ENCODE data around the gene USP25. TPM values are rescaled to one million over a fixed set of nuclear protein-coding genes. Genes with fewer than 3 reads are reported as not detected.

USP25 gene
- total RNA-seq, 1 donor from 2014 or later, result 48.4 TPM

DNA sequence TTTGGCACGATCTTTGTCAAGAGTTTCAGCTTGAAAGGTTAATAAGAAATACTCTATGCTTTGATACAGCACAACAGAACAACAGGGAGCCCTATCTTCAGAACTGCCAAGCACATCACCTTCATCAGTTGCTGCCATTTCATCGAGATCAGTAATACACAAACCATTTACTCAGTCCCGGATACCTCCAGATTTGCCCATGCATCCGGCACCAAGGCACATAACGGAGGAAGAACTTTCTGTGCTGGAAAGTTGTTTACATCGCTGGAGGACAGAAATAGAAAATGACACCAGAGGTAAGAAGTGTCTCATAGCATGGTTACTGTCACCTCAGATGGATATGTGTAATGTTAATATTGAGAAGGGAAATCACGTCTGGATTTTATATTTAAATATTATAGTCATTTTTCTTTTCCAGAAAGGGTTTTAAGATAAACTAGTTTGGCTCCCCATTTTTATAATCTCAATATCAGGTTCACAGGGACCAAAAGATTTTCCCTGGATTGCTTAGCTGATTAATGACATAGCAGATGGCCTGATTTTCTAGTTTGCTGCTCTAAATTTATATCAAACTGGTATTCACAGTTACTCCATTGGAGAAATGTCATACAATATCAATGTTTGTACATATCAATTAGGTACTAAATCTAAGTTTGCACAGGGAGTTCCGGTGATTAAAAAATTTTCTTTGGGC is 97.3 kb downstream of the USP25 start:
- intact Hi-C loops (cut with DNase I), result loop anchor here (1.0 kb wide), 1 partner anchor 98 kb away; the partner anchor contains the start of gene USP25
- no peak for DNase-seq (ENCODE audit: missing footprints)
- ATAC-seq, result peak; percentile 79

GRCh38 chr21:15831497-15831896 is 101.7 kb downstream of the USP25 start:
- ATAC-seq (no peak), DNase-seq (ENCODE audit: missing footprints) (no peak)
- intact Hi-C loops (cut with DNase I), result no loop called here

DNA sequence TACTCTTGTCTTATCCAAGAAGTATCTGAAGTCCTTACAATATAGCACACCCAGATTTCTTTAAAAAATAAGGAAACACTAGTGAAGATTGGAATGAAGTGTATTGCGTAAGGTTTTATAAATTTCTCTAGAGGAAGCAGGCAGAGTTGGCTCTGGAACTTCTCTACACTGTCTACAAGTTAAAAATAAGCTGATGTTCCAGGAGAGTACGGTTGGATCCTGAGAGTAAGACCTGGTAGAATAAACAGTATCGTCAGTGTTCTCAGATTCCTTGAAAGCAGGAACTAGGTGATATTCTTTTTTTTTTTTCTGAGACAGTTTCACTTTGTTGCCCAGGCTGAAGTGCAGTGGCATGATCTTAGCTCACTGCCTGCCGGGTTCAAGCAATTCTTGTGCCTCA is 107.9 kb downstream of the USP25 start:
- ATAC-seq (peak; percentile 80), DNase-seq (ENCODE audit: missing footprints) (no peak)
- intact Hi-C loops (cut with DNase I), result no loop called here

GRCh38 chr21:15839026-15839425 is 109.2 kb downstream of the USP25 start:
- intact Hi-C loops (cut with DNase I), result no loop called here
- DNase-seq (ENCODE audit: missing footprints) (no peak), ATAC-seq (no peak)

GRCh38 chr21:15839601-15840000 is 109.8 kb downstream of the USP25 start:
- no peak for DNase-seq (ENCODE audit: missing footprints)
- no peak for ATAC-seq
- intact Hi-C loops (cut with DNase I), result no loop called here

GRCh38 chr21:15840406-15840805 is 110.6 kb downstream of the USP25 start:
- DNase-seq (ENCODE audit: missing footprints), result no peak
- no peak for ATAC-seq
- intact Hi-C loops (cut with DNase I), result no loop called here

DNA sequence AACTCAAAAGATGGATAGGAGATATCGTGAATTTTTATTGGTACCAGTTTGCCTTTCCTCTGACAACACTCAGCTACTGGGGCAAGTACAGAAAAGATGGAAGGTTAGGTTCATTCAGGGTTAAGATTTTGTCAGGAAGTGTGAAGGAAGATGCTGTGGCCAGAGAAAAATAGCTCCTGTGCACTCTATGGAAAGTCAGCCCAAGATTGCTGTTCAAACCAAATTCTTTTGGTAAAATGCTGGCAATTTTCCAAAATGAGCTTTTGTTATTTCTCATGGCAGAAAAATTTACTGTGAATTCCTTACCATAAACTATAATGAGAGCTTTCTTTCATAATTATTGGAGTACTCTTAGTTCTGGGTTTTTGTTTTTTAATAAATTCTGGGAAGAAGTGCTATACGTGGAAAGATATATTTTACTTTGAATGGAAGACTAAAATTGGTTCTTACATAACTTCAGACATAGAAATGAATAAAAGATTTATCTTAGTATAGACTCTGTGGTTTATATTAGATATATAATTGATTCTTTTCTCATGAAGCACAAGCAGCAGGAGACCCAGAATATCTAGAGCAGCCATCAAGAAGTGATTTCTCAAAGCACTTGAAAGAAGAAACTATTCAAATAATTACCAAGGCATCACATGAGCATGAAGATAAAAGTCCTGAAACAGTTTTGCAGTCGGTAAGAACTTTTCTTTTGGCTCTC is 112.2 kb downstream of the USP25 start:
- intact Hi-C loops (cut with DNase I), result no loop called here
- no peak for ATAC-seq
- DNase-seq (ENCODE audit: missing footprints), result no peak

DNA sequence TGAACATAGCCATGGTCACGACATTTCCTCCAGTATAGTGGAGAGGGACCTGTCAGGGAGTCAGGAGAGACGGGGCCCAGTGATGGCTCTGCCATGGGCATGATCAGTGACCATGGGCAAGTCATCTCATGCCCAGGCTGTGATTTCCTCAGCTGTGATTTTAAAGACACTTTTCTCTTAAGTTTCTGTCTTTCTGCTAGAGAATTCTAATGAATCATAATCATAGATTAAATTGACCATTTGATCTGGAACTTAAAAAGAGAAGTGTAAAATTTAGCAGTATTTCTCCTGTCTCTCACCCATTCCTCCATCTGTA is 112.7 kb downstream of the USP25 start:
- ATAC-seq (no peak), DNase-seq (ENCODE audit: missing footprints) (no peak)
- intact Hi-C loops (cut with DNase I), result no loop called here

- DNase-seq (ENCODE audit: missing footprints) (no peak), ATAC-seq (no peak)
- intact Hi-C loops (cut with DNase I), result no loop called here
These were observed 114.0 kb downstream of the USP25 start for GRCh38 chr21:15843766-15844165.

GRCh38 chr21:15848634-15849560 is 119.1 kb downstream of the USP25 start:
- intact Hi-C loops (cut with DNase I), result no loop called here
- ATAC-seq (no peak), DNase-seq (ENCODE audit: missing footprints) (no peak)

DNA sequence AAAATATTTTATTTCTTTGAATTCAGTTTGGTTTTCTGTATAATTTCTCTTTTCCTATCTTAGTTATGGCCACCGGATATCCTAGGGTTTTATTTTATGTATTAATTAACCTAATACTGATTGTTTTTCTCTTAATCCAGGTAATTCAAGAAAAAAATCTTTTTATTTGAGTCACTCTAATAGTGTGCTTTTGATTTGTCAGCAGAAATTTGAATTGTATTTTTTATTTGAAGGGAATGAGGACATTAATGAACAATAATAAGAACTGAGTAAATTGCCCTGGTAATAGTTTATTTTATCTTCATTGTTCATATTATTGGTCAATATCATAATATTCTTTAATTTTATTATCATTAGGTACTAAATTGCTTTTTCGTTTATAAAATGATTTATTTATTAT is 120.1 kb downstream of the USP25 start:
- DNase-seq (ENCODE audit: missing footprints) (no peak), ATAC-seq (no peak)
- intact Hi-C loops (cut with DNase I), result no loop called here

DNA sequence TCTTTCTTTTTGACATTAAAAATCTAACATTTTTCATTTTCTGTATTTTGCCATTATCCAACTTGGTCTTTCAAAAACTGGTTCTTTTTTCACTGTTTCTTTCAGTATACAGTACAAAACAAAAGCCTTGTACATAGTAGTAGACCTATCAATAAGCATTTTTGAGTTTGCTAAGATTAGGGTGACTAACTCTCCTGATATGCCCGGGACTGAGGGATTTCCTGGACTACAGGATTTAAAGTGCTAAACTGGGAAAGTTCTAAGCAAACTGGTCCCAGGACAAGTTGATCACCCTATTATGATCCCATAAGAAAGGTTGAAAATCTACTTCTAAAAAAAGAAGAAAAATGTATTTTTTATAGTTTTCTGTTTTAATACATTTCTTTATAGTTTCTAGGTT is 120.9 kb downstream of the USP25 start:
- DNase-seq (ENCODE audit: missing footprints), result no peak
- no peak for ATAC-seq
- intact Hi-C loops (cut with DNase I), result no loop called here

DNA sequence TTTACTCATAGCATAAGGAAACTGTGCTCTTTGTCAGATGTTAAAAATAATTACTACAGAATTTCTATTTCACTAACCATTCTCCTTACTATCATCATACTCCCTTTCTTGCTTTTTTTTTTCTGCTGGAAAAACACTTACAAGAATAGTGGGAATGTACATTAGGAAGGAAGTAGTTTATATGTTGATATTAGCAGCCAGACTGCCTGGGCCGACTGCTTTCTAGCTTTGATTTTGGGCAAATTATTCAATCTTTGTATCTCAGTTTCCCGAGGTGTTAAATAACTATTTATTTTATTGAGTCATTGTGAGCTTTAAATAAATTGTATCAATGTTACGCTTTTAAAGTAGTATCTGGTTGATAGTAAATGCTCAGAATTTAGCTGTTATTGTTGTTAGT is 122.4 kb downstream of the USP25 start:
- intact Hi-C loops (cut with DNase I), result no loop called here
- DNase-seq (ENCODE audit: missing footprints) (no peak), ATAC-seq (no peak)

GRCh38 chr21:15853126-15853525 is 123.3 kb downstream of the USP25 start:
- ATAC-seq, result no peak
- DNase-seq (ENCODE audit: missing footprints), result no peak
- intact Hi-C loops (cut with DNase I), result no loop called here

DNA sequence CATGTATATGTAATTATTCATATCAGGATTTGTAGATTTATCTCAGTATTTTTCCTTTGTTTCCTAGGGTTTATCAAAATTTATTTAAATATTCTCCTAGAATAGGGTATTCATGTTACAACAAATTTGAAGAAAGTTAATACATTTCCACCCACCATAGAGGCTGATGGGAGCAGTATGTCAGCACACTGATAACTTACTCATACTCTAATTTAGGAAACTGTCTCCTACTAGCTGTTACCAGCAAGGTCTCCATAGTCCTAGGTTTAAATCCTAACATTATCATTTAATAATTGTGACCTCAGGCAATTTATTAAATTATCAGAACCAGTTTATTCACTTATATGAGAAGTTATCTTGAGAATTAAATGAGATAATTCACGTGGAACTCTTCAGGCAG is 127.0 kb downstream of the USP25 start:
- DNase-seq (ENCODE audit: missing footprints) (no peak), ATAC-seq (no peak)
- intact Hi-C loops (cut with DNase I), result no loop called here

- intact Hi-C loops (cut with DNase I), result no loop called here
- no peak for ATAC-seq
- DNase-seq (ENCODE audit: missing footprints), result no peak
These were observed 128.0 kb downstream of the USP25 start for GRCh38 chr21:15857740-15858139.

DNA sequence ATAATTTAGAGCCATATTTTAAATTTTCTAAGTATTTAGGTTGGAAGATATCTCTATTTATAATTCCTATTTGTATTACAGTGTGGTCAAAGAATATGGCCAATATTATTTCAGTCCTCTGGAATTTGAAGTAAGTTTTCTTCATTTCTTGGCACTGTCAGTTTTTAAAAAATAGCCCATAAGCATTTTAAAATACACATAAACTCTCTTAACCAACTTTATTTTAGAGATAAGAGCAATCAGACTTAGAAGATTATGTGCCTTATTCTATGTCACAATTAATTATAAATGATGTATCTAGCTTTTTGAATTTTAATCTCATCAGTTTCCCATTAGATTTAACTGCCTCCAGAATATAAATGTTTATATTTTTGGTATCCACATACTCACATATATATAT is 130.8 kb downstream of the USP25 start:
- no peak for DNase-seq (ENCODE audit: missing footprints)
- no peak for ATAC-seq
- intact Hi-C loops (cut with DNase I), result no loop called here

- DNase-seq (ENCODE audit: missing footprints) (no peak), ATAC-seq (no peak)
- intact Hi-C loops (cut with DNase I), result no loop called here
These were observed 139.2 kb downstream of the USP25 start for GRCh38 chr21:15868940-15869339.

DNA sequence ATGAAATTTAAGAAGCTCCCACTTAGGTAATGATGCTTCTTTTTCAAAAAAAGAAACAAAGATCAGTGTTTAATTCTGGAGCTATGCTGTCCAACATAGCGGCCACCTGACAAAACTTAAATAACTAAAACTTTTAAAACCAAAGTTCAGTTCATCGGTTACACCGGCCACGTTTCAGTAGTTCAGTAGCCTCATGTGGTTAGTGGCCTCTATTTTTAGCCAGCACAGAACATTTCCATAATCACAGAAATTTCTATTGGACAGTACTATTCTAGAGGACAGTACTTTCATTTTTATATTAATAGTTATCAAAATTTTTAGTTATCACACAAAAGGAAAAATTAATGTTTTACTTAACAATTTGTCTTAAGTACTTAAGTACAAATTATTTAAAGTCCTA is 141.0 kb downstream of the USP25 start:
- ATAC-seq (no peak), DNase-seq (ENCODE audit: missing footprints) (no peak)
- intact Hi-C loops (cut with DNase I), result no loop called here

GRCh38 chr21:15872236-15872635 is 142.5 kb downstream of the USP25 start:
- intact Hi-C loops (cut with DNase I), result no loop called here
- DNase-seq (ENCODE audit: missing footprints) (no peak), ATAC-seq (no peak)
